T-helper 17 cell (primary cell): ENCODE results near the gene MYNN. TPM values are rescaled to one million over a fixed set of nuclear protein-coding genes. Genes with fewer than 3 reads are reported as not detected.

Source experiments
- ATAC-seq: fragments of 150-1000 bp; cut with Tn5 transposase; 2 replicates; pipeline ENCODE4 v1.10.0; 2021; ENCODE audit warnings: mild to moderate bottlenecking, moderate library complexity
- DNase-seq, 3 donors: peaks; one replicate each; pipeline versions ENCODE4 v3.0.0 to v3.0.0-alpha.2; 2020 to 2021
- H3K9me3 ChIP-seq: one replicate; pipeline ENCODE4 v1.7.0; 2013; ENCODE audit warnings: low read length, mild to moderate bottlenecking; ENCODE audit not compliant: control insufficient read depth, poor library complexity, severe bottlenecking
- H3K27ac Mint-ChIP-seq: one replicate; pipeline ENCODE4 v1.8.0; 2022; ENCODE audit warnings: mild to moderate bottlenecking, moderate library complexity, mixed read lengths
- H3K27me3 Mint-ChIP-seq: one replicate; pipeline ENCODE4 v1.8.0; 2022; ENCODE audit warnings: mixed read lengths
- H3K36me3 Mint-ChIP-seq: one replicate; pipeline ENCODE4 v1.8.0; 2022; ENCODE audit warnings: low read depth, mixed read lengths
- H3K4me1 Mint-ChIP-seq: one replicate; pipeline ENCODE4 v1.8.0; 2022; ENCODE audit warnings: mild to moderate bottlenecking, mixed read lengths
- H3K4me3 Mint-ChIP-seq: one replicate; pipeline ENCODE4 v1.8.0; 2022; ENCODE audit warnings: mild to moderate bottlenecking, moderate library complexity, mixed read lengths
- total RNA-seq, 4 donors: library from RNA in 2 of 4; stranded (reverse) in 2 of 4; gene quantifications; one replicate each; pipeline ENCODE4 v1.2.3 and lab custom pipeline; 2022 to 2026

MYNN gene
- total RNA-seq, 2 donors from 2014 or later, result 21.0 to 21.2 TPM

GRCh38 chr3:169822540-169822939 is 49.3 kb downstream of the MYNN start:
- Mint-ChIP-seq H3K4me3 (no peak overlapping the region), H3K36me3 (peaks cover 2% of the 10 kb centered on the region), H3K27me3 (peaks cover 51% of the 10 kb centered on the region), H3K27ac (no peak overlapping the region), H3K4me1 (no peaks in the 10 kb centered on the region)
- no peak for ATAC-seq
- no peak for DNase-seq
- H3K9me3 ChIP-seq, result no peaks in the 10 kb centered on the region

GRCh38 chr3:169822983-169823382 is 49.8 kb downstream of the MYNN start:
- peaks cover 46% of the 10 kb centered on the region for H3K27me3 Mint-ChIP-seq
- DNase-seq (no peak), ATAC-seq (no peak)
- H3K36me3 Mint-ChIP-seq, result peaks cover 2% of the 10 kb centered on the region
- no peak overlapping the region for H3K27ac Mint-ChIP-seq
- no peak overlapping the region for H3K4me3 Mint-ChIP-seq
- H3K9me3 ChIP-seq, result no peaks in the 10 kb centered on the region
- no peaks in the 10 kb centered on the region for H3K4me1 Mint-ChIP-seq

- no peak for DNase-seq
- H3K4me3 Mint-ChIP-seq, result no peak overlapping the region
- no peaks in the 10 kb centered on the region for H3K9me3 ChIP-seq
- H3K4me1 Mint-ChIP-seq, result no peaks in the 10 kb centered on the region
- H3K27me3 Mint-ChIP-seq, result peaks cover 30% of the 10 kb centered on the region
- no peak overlapping the region for H3K27ac Mint-ChIP-seq
- peaks cover 2% of the 10 kb centered on the region for H3K36me3 Mint-ChIP-seq
- no peak for ATAC-seq
Observed at GRCh38 chr3:169825316-169825715, 52.1 kb downstream of the MYNN start.

DNA sequence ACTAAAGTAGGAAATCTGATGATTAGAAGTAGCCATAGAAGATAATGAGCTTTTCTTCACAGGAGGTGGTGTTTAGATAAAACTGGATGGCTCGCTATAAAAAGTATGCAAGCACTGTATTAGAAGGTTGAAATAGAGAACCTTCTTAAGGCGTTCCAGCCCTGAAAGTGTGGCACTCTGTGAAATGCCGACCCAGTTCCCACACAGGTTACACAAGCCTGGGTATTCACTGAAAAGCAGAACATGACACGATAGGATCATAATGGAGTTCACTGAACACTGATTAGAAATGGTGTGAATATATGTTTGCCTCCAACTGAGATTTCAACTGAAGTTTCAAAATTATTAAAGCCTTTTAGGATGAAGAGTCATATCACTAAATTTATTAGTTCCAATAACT is 54.5 kb downstream of the MYNN start:
- H3K9me3 ChIP-seq, result no peaks in the 10 kb centered on the region
- Mint-ChIP-seq H3K4me3 (no peak overlapping the region), H3K27me3 (peaks cover 14% of the 10 kb centered on the region), H3K27ac (no peak overlapping the region), H3K36me3 (peaks cover 2% of the 10 kb centered on the region), H3K4me1 (no peaks in the 10 kb centered on the region)
- ATAC-seq (no peak), DNase-seq (no peak)

GRCh38 chr3:169835533-169835932 is 62.3 kb downstream of the MYNN start:
- Mint-ChIP-seq H3K36me3 (peaks cover 5% of the 10 kb centered on the region), H3K27ac (no peak overlapping the region), H3K4me3 (no peak overlapping the region), H3K27me3 (peaks cover 24% of the 10 kb centered on the region), H3K4me1 (peaks cover 2% of the 10 kb centered on the region)
- no peaks in the 10 kb centered on the region for H3K9me3 ChIP-seq
- no peak for ATAC-seq
- DNase-seq, result no peak

- peaks cover 2% of the 10 kb centered on the region for H3K4me1 Mint-ChIP-seq
- peaks cover 32% of the 10 kb centered on the region for H3K27me3 Mint-ChIP-seq
- no peak for DNase-seq
- H3K36me3 Mint-ChIP-seq, result peaks cover 5% of the 10 kb centered on the region
- H3K27ac Mint-ChIP-seq, result no peak overlapping the region
- no peak overlapping the region for H3K4me3 Mint-ChIP-seq
- H3K9me3 ChIP-seq, result no peaks in the 10 kb centered on the region
- no peak for ATAC-seq
Observed at GRCh38 chr3:169836078-169836941, 63.1 kb downstream of the MYNN start.

GRCh38 chr3:169836942-169837275 is 63.7 kb downstream of the MYNN start:
- H3K36me3 Mint-ChIP-seq, result peaks cover 5% of the 10 kb centered on the region
- H3K27ac Mint-ChIP-seq, result no peak overlapping the region
- H3K4me1 Mint-ChIP-seq, result peaks cover 2% of the 10 kb centered on the region
- no peaks in the 10 kb centered on the region for H3K9me3 ChIP-seq
- peaks cover 34% of the 10 kb centered on the region for H3K27me3 Mint-ChIP-seq
- no peak overlapping the region for H3K4me3 Mint-ChIP-seq
- no peak for DNase-seq
- ATAC-seq, result no peak

- DNase-seq, result no peak
- Mint-ChIP-seq H3K4me1 (peaks cover 2% of the 10 kb centered on the region), H3K4me3 (no peak overlapping the region), H3K27ac (no peak overlapping the region), H3K36me3 (peaks cover 5% of the 10 kb centered on the region), H3K27me3 (peaks cover 38% of the 10 kb centered on the region)
- no peak for ATAC-seq
- no peaks in the 10 kb centered on the region for H3K9me3 ChIP-seq
Observed at GRCh38 chr3:169838511-169839030, 65.4 kb downstream of the MYNN start.

Other genes starting within 250 kb of the MYNN start
- gene MECOM, start 109.7 kb upstream of the MYNN start, total RNA-seq, result 1 to 10 TPM in 1 of 2 donors, under 1 TPM in 1; 0.70 to 1.2 TPM
- 10 to 100 TPM in 1 of 2 donors, 1 to 10 TPM in 1; 6.0 to 11.0 TPM for gene TERC, start 8.3 kb upstream of the MYNN start, total RNA-seq
- not detected for gene ACTRT3, start 3.8 kb upstream of the MYNN start, total RNA-seq
- gene LRRIQ4, start 39.5 kb downstream of the MYNN start, total RNA-seq, result not detected
- under 1 TPM; 0.77 to 0.78 TPM for gene LRRC34, start 39.5 kb downstream of the MYNN start, total RNA-seq
- gene LRRC31, start 96.5 kb downstream of the MYNN start, total RNA-seq, result not detected
- not detected for gene SAMD7, start 138.2 kb downstream of the MYNN start, total RNA-seq
- gene SEC62, start 193.4 kb downstream of the MYNN start, total RNA-seq, result 10 to 100 TPM; 85.7 to 87.4 TPM